Measurements from ENCODE around the gene TPM2.

The TPM2 gene

DNA sequence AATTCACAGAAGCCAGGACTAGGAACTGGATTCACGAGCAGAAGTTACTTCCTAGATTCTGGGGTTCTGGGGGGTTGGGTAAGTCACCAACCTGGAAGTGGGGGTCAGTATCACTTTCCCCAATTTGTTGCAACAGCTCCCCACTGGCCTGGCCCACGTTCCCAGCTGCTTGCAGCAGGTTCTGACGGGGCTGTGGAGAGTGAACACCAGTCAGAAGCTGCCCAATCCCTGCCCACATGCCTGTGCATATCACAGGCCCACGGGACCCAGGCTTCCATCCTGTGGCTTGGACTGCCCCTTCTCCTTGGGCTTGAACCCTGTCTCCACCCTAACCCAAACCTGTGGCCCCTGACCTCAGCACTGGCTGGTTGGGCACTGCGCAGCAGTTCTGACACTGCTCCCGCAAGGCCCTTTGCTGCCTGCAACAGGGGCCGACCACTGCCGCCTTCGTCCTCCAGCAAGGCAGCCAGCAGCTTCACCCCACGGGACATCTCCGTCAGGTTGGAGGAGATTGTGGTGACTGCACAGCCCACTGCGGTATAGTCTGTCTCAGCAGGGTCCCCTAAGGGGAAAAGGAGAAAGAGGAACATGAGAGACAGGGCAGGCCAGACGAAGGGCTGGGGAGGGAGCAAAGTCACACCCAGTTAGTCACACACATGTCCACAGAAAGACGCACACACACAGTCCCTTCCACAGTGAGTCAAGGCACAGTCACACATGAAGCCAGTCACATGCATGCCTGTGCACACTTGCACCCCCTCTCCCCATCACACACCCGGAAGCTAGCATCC lies 29.2 kb upstream of the TPM2 start:
- DNase-seq (ENCODE audit: low spot score): no peak

DNA sequence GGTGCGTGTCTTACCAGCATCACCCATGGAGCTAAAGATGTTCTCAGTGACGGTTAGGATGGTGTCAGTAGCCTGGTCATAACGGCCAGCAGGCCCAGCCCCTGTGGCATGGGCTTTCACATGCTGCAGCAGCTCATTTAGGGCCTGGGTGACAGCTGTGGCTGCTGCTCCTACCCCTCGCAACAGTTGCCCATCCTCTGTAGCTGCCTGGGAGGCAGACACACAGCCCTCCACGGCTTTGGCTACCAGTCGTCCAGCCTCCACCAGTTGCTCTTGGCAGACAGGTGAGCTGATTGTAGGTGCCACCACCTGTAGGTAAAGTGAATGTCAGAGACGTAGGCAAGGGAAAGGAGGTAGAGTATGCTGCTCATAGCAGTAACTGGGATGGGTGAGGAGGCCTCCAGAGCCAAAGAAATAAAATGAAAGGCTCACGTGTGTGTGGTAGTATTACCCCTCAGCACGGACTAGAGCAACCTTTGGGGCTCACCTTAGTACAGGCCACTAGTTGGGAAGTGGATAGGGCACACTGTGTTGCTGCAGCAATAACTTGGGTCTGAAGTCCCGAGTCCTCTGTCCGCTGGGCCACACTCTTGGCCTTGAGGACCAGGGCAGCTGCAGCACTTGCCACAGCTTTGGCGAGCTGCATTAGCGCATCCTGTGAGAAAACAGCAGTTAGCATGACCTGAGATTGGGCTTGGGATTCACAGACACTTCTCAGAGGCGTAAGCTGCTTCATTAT lies 27.6 kb upstream of the TPM2 start:
- DNase-seq (ENCODE audit: low spot score): no peak

DNA sequence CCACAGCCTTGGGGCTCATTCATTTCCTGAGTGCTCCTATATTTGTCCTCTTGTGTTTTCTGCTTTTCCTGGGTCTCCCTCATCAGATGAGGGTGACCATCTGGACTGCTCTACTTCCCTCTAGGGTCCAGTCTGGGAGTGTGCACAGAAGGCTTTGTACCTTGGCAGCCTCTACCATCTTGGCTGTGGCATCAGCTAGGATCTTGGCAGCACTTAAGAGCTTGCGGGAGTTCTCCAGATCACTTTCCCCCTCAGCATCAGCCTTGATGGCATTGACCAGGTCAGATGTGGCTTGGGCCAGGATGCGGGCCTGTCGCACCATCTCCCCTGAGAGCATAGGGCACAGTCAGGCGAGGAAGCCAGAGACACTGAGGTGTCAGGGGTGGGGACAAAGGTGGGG lies 26.5 kb upstream of the TPM2 start:
- no peak for DNase-seq (ENCODE audit: low spot score)

DNA sequence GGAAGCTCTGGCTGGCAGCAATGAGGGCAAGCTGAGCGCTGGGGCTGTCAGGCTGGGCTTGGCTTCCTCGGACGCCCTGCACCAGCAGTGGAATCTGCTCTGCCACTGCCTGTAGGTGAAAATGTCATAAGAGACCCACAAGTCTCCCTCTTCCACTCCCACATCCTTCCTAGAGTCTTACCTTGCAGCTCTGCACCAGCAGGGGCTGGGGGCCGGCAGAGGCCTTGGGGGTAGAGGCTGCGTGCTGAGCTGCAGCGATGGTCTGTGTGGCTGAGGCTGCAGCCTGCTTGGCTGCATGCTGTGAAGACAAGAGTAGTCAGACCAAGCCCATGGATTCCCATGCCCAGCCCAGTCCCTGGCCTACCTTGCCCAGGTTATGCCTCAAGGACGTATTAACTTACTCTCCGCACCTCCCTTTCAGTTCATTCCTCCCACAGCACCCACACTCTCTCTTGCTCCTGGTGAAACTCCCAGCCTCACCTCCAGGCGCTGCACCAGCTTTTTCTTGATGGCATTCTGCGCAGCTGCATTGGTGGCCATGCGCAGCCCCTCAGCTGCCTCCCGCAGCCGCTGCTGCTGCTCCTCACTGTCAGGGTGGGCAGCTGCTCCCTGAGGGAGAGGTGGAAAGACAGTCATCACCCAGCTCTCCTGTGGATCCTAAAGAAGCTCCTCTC lies 25.0 kb upstream of the TPM2 start:
- DNase-seq (ENCODE audit: low spot score): no peak

DNA sequence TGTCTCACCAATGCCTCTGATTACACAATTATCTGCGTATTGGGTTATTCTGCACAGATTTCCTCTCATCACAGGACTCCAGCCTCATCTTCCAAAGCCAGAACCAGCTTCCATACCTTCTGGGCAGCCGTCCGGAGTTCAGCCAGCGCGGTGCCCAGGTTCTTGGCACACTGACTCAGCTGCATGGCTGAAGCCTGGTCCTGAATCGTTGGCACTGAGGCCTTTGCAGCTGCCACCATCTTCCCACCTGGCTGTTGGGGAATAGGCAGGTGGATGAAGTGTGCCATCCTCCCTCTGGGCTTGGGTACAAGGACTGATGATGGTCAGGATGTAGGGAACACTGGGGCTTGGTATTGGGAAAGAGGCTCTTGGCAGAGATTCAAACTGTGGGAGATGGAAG lies 24.4 kb upstream of the TPM2 start:
- DNase-seq (ENCODE audit: low spot score): no peak

DNA sequence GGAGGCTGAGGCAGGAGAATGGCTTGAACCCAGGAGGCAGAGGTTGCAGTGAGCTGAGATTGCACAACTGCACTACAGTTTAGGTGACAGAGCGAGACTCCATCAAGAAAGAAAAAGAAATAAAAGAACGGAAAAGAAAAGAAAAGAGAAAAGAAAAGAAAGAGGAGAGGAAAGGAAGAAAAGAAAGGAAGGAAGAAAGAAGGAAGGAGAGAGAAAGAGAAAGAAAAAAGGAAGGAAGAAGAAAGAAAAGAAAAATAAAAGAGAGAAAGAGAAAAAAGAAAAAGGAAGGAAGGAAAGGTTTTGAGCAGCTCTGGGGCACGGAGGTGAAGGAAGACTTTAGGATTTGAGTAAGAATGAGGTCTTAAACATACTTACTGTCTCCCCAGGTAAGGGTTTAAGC lies 23.9 kb upstream of the TPM2 start:
- no peak for DNase-seq (ENCODE audit: low spot score)

DNA sequence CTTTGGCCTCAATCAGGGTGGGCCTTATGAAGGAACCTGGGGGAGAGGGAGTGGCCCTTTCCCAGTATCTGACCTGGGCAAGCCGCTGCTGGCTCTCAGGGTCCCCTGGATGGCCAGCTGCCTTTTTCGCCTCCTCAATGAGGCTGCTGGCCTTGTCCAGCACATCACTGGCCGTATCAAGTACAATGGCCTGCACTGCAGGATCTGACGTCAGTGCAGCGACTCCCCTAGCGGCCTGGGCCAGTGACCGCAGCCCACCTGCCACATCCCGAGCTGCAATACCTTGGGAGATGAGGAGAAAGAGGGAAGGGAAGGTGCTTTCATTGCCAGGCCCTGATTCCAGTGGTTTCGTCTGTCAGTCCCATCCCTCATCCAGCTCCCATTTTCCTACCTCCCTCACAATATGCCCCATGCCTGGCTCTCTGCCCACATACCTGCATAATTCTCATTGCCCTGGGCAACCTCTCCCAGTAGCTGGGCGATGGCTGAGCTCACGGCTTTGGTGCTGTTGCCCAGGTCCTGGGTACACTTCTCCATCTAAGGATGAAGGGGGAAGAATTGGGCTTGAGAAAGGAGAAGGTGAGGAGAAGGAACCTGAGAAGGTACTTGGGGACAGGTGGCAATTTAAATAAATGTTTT lies 23.2 kb upstream of the TPM2 start:
- DNase-seq (ENCODE audit: low spot score): no peak

DNA sequence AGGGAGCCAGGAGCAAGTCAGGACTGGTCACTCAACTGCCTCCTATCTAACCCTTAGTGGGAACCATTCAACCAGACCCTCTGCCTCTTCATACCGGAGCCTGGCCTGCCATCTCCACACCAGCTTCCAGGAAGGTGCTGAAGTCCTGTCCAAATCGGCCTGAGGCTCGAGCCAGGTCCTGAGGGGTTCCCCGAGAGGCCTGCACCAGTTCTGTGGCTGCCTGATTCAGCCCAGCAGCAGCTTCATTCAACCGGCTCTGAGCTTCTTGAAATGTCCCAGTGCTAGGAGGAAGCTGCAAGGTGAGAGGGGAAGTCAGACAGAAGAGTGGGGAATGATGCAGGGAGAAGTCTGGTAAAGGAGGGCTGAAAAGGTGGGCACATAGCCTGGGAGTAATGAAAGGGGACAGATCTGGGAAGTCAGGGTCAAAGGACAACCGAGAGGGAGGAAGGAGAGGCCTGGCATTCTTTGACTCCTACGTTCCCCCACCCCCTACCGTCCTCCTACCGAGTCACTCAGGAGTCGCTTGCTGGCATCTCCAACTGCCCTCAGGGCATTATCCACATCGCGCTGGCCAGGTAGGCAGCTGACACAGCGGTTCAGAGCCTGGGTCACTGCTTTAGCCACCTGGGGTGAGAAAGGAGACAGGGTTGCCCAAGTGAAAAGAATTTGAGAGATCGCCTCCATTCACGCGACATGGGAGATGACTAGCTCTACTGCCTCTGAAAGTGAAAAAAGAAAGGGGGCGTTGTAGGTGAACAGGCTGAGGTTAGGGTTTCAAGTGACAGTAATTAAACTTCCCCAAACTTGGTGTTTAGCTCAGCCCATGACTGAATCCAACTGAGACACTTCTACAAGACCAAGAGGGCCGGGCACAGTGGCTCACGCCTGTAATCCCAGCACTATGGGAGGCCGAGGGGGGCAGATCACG lies 22.0 kb upstream of the TPM2 start:
- no peak for DNase-seq (ENCODE audit: low spot score)

DNA sequence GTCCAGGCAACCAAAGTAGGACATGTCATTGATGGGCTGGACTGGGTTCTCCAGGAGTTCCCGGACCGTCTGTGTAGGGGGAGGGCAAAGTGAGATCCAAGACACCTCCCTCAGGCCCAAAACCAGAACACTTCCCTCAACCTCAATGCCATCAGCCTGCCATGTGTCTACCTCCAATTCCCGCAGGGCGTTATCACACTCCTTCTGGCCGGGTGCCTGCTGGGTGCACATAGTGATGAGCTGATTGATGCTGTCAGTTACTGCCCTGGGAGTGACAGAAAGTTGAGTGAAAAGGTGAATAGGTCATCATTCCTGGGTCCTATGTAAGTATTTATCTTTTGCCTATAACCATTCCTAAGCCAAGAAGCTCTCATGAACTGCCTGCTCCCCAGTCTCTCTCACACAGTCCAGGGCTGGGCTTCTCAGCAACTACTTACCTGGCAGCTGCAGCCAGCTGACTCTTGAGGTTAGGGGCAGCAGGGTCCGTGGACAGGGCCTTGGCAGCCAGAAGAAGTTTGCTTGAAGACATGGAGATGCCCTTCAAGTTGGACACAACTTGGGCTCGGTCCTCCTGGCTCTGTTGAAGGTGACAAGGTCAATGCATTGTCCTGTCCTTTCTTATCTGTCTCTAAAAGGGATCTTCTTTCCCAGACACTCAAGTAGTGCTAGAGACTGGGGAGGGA lies 21.2 kb upstream of the TPM2 start:
- DNase-seq (ENCODE audit: low spot score): no peak

DNA sequence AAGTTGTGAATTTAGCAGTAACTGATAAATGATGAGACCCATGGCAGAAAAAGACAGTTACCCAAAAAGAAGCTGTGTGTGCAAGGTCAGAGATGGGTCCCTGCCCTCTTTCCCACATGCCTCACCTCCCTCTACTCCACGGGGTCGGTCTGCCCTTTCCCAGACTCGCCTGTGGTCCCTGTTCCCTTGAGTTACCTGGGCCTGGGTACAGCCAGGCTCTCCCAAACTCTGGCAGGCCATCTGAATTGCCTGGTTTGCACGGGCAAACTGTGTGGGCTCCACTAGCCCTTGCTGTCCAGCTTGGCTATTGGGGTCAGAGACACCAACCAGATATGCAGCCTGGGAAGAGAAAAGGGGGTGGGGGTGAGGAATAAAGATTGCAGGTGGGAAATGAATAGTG lies 18.4 kb upstream of the TPM2 start:
- DNase-seq (ENCODE audit: low spot score): no peak

DNA sequence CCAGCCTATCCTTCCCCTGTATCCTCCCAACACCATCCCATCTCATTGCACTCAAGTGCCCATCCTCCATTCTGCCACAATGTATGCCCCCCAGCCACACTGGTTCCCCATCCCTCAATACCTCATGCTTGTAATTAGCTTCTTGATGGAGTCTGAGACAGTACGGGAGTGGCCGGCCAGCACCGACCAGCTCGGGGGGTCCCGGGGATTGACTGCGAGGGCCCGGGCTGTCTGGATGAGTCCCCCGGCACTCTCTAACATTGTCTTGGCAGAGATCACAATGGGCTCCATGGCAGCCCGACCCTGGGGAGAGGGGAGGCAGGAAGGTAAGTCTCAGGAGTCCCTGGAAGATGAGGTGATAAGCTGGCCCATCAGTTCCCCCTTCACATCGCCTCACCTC lies 17.2 kb upstream of the TPM2 start:
- no peak for DNase-seq (ENCODE audit: low spot score)

DNA sequence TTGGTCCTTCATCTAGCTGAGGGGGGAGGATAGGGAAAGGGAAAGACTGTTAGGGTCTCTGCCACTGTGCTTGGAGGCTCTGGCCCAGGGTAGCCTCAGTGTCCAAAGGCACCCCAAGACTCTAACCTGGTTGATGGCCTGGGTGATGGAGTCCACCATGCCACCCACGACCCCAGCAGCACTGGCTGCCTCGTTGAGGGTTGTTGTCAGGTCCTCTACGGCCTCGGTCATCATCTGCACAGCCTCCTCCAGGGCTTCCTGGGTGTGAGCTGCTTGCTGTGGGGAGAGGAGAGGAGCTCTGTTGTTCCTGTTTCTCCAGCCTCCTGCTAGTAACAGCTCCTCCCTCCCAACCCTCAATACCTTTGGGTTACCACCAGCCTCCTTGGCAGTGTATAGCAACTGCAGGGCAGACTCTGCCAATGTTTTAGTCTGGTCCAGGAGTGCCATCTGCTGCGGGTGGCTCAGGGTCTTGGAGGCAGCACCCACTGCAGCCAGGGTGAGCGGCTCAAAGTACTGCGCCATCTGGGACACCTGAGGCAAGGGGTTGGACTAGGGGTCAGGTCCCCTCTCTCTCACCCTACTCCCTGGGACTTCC lies 16.2 kb upstream of the TPM2 start:
- DNase-seq (ENCODE audit: low spot score): no peak

DNA sequence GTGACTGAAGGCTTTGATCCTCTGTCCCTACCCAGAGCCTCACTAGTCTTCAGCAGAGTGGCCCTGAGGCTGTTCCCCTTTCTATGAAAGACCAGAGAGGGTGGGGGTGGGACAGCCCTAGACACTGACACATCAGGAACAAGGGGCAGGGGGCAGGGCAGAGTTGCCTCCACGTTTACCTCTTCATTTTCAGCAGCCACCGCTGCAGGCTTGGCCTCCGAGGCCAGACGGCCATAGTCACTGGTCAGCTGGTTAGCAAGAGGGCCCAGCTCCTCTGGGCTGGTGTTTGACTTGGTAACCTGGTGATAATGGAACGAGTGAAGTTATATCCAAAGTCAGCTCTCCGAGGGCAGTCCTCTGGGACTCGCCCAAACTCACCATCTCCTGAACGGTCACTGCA lies 15.6 kb upstream of the TPM2 start:
- no peak for DNase-seq (ENCODE audit: low spot score)

DNA sequence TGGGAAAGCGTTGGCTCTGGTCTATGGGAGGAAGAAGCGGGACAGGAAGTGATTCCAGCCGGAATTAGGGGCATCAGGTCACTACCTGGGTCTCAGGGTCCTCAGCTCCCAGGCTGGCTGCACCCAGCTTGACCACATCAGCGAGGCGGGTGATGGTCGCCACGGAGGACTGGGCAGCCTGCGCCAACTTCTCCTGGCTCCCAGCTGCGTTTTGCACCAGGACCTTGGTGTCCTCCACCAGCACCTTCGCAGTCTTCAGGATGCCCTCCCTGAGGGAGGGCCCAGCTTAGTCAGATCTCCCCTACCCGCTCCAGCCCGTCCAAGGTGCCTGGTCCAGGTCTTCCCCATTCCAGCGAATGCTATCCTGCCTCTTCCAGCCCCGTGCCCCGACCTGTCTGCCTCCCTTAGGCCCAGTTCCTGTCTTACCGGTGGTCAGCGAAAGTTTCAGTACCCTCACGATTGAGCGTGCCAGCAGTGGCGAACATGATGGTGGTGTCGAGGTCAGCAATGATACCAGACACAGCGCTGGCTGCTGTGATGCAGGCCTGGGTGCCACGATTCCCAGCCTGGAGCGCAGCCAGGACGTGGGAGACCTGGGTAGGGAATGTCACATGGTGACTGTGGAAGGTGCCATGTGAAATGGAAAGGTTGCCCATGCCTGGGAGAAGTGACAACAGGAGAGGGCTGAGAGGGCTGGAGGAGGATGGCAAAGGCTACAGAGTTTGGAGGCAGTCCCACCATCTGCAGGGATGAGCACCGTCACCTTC lies 14.4 kb upstream of the TPM2 start:
- DNase-seq (ENCODE audit: low spot score): no peak

DNA sequence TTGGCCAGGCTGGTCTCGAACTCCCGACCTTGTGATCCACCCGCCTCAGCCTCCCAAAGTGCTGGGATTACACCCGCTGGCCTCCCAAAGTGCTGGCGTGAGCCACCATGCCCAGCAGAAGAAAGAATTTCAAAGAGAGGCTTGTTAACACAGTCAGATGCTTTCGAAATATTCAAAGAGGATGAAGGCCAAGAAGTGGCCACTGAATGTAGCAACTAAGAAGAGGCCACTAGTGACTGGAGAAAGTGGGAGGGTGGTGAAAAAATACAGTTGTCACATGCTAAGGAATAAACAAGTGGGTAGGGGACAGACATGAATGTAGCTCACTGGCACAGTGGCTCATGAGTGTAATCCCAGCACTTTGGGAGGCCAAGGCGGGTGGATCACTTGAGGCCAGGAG lies 13.0 kb upstream of the TPM2 start:
- DNase-seq (ENCODE audit: low spot score): no peak

DNA sequence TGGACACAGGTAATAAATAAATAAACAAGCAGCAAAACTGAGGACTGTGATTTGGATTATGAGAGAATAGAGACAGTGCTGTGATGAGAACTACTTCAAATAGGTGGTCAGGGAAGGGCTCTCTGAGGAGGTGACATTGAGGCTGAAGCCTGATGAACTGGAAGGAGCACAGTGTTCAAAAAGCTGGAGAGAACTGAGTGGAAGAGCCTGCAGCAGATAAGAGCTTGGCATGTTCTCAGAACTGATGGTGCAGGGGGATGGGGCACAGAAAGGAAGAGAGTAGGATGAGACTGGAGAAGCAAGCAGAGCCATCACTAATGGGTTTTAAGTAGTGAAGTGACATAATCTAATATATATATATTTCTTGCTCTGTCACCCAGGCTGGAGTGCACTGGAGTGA lies 11.2 kb upstream of the TPM2 start:
- DNase-seq (ENCODE audit: low spot score): no peak

DNA sequence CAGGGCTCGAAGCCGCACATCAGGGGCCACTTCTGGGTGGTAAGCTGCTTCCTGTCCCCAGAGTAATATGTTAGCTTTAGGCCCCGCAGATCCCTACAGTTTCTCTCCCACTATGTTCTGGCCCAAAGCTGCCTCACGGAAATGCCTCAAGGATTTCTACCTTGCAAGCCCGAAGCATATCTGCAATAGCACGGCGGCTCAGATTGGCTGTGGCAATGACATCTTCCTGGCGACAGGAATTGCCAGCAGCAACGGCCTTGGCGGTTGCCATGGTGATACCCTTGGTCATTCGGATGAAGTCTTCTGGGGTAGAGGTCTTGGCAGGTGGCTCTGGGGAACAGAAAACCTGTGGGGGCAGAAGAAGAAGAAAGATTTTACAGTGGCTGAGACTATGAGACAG lies 10.3 kb upstream of the TPM2 start:
- DNase-seq (ENCODE audit: low spot score): no peak

DNA sequence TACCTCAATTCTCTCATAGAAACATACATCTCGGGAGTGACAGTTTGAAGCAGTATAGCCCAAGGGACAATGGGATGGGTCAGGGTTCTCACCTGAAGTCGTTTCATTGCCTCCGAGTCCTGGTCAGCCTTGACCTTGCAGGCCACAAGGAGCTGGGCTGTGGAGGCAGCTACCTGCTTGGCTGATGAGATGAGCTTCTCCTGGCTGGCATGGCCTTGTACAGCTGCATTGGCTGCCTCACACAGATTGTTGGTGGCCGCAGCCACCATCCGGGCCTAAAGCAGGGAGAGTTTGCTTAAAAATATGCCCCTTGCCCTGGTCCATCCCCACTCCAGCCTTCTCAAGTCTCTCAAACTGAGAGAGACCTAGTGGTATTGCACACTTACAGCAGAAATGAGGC lies 8.5 kb upstream of the TPM2 start:
- no peak for DNase-seq (ENCODE audit: low spot score)

DNA sequence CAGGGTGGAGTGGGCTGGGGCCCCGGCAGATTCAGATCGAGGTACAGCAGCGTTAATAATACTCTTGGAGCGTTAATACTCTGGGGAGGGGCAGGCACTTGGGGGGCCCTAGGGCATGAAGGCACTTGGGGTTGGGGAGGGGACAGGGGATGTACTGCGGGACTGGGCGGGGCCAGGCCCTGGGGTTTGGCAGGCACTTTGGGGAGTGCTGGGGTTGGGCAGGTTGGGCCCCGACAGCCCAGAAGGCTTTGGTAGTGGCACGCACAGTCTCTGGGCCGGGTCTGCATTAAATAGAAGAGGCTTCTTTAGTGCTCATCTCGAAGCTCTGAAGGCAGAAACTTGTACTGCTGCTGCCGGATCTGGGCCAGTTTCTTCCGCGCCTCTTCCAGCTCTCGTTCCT lies 7.8 kb upstream of the TPM2 start:
- no peak for DNase-seq (ENCODE audit: low spot score)

Data from SK-N-DZ (cell line).